HG03457 (cell line): ENCODE results near the gene GNG13.

Experiments
- ATAC-seq: cut with Tn5 transposase; IDR thresholded peaks from one replicate; pipeline ENCODE4 v1.9.1; 2021; ENCODE audit warnings: moderate number of reproducible peaks; ENCODE audit not compliant: unreplicated experiment

The GNG13 gene

GRCh38 chr16:815861-816260 lies 15.3 kb upstream of the GNG13 start:
- no peak for ATAC-seq

DNA sequence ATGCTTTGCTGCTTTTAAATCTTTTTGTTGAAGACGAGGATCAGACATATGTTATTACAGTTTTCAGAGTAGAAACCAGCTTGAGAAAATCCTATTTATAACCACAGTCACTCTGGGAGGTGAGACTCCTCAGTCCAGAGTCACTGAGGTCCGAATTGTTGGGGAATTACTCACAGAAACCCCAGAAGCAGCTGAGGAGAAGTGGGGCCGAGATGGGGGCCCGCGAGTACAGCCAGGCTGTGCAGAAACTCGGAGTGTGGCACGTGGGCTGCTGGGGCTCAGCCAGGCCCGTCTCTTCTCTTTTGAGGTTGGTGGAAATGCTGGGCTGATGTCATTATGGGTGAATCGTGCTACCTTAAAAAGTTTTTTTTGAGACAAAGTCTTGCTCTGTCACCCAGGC lies 14.4 kb upstream of the GNG13 start:
- no peak for ATAC-seq

DNA sequence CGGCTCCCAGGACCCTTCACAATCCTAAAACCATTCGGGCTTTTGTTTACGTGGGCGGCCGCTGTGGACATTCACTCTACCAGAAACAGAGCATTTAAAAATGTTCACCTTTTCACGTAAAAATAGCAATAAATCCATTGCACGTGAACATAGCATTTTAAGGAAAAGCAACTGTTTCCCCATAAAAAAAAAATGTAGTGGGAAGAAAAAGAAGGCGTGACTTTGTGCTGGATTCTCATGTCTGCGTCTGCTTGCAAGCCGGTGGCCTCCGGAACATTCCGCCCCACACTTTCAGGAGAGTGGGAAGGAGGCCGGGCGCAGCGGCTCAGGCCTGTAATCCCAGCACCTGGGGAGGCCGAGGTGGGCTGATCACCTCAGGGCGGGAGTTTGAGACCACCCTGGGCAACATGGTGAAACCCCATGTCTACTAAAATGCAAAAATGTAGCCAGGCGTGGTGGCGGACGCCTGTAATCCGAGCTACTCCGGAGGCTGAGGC lies 13.4 kb upstream of the GNG13 start:
- no peak for ATAC-seq

DNA sequence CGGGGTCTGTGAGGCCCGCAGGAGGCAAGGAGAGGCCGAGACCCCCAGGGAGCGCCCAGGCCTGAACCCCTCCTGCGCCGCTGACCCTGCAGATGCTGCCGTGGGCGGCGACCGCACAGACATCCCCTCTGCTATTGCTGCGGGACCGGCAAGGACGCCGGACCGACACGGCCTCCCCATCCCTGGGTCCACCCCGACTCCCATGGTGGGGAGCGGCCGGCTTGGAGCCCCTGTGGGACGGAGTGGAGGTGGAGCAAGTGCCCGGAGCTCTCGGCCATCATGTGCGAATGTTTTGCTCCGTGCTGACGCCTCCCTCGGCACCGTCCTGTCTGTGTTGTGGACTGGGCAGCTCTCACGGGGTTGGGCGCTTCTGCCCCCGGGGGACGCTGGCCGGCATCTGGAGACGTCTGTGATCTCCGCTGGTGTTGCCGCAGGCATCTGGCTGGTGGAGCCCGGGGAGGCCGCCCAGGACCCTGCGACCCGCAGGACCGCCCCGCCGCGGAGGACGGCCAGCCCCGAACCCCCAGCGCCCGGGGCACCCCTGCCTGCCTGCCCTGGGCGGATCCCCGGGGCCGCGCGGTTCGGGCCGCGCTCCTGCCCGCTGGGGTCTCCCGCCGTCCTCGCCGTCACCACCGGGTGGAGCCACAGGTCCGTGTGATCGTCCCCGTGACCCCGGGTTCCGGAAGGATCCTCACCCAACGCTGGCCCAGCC lies 12.8 kb upstream of the GNG13 start:
- ATAC-seq, result no peak

GRCh38 chr16:808085-808386 lies 7.5 kb upstream of the GNG13 start:
- ATAC-seq, result no peak

DNA sequence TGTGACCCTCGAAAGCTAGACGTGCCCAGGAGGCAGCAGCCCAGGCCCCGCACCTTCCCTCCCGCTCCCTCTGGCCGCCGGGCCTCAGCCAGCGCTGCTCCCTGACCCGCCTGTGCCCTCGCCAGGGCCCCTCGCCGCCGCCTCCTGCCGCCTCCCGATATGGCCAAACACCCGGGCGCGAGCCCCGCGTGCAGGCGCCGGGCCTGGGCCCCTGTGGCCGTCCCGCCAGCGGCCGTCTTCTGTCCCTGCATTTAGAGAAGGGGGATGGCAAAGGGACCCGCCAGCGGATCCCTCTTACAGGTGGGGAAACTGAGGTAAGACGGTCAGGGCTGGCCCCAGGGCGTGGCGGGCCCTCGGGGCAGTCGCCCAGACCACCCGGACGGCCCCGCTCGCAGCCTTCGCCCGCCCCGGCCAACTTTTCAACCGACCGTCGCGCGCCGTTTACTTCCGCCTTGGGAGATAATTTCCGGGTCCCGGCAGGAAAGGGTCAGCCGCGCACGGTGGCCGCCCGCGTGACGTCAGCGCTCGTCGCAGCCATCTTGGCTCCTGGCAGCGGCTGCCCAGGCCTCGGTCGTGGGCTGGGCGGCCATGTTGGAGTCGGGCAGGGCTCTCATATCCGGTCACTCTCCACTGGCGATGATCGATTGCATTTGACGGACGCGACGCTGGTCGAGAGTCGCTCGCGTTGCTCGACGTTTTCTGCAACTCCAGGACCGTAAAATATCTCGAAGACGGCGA lies 7.0 kb upstream of the GNG13 start:
- peak; percentile 75 for ATAC-seq

DNA sequence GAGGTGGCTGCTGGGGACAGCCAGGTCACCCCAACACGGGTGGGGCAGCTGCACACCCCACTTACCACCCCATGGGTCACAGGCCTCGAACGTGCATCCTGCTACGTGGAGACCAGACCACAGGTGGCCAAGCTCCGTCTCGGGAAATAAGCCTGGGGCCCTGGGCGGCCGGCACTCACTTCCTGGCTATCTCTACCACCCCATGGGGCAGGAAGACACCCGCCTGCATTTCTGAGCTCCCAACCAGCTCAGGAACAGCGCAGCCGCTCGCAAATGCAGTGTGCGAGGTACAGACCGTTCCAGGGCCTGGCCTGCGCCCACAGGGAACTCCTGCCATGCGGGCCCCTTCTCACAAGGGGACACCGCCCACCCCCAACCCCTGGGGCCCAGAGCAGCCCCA lies 4.9 kb upstream of the GNG13 start:
- ATAC-seq, result no peak

- no peak for ATAC-seq
These were observed 3.9 kb upstream of the GNG13 start for GRCh38 chr16:804193-805048.

GRCh38 chr16:803754-804080 lies 3.2 kb upstream of the GNG13 start:
- ATAC-seq, result no peak

GRCh38 chr16:802914-803753 lies 2.6 kb upstream of the GNG13 start:
- no peak for ATAC-seq

DNA sequence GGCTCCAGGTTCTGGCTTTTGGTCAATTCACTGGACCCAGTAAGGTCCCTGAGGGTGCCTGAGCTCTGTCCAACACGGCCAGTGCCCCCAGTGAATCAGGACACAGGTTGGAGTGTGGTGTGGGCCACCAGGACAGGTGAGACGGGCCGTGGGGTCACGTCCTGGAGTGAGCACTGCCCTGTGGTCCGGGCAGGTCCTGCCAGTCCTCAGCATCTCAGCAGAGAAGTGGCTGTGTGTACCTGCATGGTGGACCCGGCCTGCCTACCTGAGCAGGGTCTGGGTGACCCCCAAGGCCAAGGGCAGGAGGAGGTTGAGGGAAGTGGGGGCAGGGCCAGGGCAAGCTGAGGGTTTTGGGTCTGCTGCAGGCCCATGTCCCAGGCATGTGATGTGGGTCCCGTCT lies 1.9 kb upstream of the GNG13 start:
- no peak for ATAC-seq

- no peak for ATAC-seq
These were observed 1.2 kb upstream of the GNG13 start for GRCh38 chr16:801584-802363.

DNA sequence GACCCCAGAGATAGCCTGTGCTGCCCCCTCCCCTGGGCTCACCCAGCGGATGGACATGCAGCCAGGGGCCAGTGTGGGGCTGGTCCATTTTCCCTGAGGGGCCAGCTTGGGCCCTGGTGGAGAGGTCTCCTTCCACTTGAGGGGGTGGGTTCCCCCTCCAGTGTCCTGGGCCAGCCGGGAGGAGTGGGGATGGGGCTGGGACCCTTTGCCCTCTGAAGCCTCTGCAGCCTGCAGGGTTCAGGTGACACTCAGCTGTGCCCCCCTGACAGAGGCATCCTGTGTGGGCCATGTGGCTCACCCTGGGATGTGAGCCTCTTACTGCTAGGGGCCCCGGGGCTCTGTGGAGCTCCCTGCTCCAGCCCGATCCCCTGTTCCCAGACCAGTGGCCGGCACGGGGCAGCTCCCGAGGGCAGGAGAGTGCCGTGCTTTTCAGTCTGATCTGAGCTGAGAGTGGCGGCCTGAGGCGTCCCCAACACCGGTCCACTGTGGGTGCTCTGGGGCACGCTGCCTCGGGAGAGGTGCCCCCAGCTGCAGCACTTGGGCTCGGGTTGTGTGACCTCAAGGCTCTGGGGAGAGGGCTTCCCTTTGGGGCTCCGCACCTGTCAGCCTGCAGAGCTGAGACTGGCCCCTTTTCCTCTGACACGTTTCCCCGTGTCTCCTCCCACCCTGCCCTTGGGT lies 439 bp upstream of the GNG13 start:
- ATAC-seq, result no peak

GRCh38 chr16:799111-799947 lies 1.2 kb downstream of the GNG13 start:
- ATAC-seq, result no peak

DNA sequence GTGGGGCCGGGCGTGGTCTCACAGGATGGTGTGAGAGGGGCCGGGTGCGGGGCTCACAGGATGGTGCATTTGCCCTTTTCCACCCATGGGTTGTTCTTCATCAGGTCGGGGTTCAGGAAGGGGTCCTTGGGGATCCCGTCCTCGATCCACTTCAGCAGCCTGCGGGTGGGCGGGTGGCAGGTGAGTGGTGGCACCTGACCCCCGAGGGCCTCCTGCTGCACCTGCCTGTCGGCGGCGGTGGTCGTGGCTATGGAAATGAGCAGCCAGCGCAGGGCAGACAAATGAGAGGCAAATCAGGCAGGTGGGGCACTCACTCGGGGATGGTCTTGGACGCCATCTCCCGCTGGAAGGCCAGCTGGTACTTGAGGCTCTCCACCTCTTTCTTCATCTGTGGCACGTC lies 1.9 kb downstream of the GNG13 start:
- no peak for ATAC-seq

GRCh38 chr16:797686-798085 lies 2.8 kb downstream of the GNG13 start:
- no peak for ATAC-seq

DNA sequence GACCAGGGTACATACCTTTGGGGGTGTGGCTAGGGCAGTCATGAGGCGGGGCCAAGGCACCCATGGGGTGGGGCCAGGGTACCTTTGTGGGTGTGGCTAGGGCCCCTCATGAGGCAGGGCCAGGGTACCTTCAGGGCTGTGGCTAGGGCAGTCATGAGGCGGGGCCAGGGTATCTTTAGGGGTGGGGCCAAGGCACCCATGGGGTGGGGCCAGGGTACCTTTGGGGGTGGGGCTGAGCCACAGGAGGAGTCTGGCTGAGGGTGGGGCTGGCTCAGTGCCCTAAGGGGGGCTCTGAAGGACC lies 3.5 kb downstream of the GNG13 start:
- ATAC-seq, result no peak

DNA sequence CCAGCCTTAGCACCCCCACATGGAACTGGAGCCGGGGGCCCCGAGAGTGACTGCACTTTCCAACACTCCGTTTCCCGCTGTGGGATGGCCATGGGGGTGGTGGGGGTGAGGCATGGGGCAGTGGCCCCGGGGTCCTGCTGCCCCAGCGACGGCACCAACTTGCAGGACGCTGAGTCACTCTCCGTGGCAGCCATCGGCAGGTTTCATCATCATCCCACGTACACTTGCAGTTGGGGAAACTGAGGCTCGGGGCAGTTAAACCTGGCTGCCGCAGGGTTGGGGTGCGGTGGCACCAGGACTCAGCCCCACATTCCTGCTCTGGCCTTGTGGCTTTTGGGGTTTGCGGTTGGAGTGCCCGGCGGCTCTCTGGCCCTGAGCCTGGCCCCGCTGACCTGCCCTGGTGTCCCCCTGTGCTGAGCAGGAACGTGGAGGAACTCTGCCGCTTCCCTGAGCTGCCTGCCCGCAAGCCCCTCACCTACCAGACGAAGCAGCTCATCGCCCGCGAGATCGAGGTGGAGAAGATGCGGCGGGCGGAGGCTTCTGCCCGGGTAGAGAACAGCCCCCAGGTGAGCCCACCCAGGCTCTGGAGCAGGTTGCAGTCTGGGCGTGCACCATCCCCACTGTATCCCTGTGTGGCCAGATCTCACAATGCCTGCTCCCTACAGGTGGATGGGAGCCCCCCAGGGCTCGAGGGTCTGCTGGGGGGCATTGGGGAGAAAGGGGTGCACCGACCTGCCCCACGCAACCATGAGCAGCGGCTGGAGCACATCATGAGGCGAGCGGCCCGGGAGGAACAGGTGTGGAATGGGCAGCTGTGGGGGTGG lies 4.0 kb downstream of the GNG13 start:
- no peak for ATAC-seq
